ENCODE measurements around the gene RTP3.

Gene RTP3

DNA sequence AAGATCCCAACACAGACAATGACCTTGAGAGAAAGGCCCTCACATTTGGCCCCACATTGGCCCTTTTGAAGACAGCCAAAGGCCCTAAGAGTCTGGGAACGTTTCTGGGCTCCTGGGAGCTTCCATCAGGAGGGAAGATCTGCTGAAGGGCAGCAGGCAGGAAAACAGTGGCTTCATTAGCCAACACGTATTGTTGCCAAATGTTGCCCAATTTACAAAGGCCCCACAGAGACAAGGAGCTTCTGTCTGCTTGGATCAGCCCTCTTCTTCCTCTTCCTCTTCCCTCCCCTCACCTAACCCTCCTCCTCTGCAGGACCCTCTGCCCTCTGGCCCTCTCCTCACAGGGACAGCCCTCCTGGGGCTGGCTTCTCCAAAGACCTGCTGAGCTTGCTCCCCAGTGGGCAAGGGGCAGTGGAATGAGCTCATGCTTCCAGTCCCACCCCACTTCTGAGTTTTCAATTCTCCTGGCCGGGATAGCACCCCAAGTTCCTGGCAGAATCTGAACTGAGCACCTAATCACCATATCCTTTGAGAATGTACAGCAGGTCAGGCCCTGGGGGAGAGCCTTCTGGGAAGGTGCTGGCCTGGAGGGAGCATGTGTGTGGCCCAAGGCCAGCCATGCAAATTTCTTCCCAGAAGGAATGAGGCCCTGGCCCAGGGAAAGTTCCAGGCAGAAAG is 28.0 kb upstream of the RTP3 start:
- FAIRE-seq: no peak

DNA sequence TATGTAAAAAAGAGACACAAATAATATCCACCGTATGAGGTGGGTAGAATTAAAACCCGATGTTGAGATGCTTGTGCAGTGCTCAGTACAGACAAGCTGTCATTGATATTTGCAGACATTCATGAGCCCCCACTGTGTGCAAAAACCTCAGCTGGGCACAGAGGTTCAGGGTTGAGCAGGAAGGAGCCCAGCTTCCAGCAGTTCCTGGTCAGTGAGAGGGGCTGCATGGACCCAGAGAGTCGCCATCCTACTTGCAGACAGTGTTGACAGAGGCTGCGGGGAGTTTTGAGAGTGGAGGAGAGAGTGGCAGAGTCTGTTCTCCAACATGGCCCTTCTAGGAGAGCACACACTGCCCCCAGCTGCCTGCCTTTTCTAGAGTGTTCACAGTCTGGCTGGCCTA is 26.9 kb upstream of the RTP3 start:
- FAIRE-seq: no peak

DNA sequence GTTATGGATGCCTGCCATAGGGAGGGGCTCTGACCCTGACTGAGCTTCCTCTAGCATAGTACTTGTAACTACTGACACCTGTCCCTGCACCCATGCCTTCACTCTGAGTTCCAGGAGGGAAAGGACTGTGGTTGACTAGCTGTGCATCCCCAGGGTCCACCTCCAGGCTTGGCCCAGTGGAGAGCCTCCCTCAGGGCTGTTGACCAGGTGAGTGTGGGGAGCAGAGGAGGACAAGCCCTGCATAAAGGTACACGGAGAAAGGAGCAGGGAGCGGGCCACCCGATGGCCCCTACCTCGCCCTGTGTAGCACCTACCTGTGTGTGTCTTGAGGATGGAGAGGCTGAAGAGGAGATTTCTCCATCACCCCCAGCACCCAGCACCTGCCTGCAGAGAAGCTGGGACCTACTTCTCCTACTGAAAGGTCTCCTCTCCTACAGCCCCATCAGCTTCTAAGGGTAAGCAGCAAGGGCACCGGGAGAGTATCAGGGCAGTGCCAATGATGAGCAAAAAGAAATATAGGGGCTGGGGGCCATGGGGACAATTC is 26.3 kb upstream of the RTP3 start:
- no peak for FAIRE-seq

DNA sequence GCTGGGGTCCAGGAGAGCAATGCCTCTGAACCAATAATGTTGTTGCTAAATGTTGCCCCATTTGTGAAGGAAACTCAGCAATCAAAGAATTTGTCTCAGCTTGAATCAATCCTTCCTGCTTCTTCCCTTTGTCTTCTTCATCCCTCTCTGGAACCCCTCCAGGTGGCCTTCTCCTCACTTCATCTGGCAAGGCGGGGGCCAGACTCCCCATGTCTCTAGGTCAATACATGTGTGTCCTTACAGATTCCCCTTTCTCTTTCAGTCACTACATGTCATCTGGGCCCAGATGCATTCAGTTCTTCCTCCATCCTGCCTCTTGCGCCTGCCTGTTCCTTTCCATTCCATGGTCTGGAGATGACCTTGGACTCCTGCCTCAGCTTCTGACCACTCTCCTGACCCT is 25.0 kb upstream of the RTP3 start:
- FAIRE-seq: no peak

DNA sequence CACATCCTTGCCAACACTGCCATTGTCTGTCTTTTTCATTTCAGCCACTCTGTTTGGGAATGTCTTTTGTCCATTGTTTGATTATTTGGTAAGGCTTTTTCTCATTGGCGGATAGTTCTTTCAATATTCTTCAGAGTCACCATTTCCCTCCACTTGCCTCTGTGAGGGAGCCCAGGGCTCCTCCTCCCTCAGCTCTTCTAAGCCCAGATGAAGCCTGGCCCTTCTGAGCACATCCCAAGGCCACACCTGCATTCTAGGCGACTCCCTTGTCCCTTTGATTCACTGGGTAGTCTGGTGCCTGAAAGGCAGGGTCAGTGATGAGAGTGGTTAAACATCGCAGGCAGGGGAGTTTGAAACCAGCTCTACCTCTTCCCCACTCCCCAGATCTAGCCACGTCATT is 20.6 kb upstream of the RTP3 start:
- FAIRE-seq: no peak

DNA sequence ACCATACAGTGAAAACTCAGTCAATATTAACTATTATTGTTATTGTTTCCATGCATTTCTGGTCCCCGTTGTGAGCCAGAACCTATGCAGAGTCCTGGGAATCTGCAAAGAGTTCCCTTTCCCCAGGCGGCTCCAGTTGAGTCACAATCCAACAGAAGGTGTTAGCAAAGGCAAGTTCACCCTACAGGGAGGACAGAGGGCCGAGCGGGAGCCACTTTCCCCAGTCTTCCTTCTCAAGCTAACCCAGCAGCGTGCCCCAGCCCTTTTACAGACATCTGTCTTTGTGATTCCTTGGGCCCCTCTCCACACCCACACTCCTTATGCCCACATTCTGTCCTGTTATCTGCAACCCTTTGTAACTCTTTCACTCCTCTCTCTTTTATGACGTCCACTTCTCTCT is 20.0 kb upstream of the RTP3 start:
- FAIRE-seq: no peak

DNA sequence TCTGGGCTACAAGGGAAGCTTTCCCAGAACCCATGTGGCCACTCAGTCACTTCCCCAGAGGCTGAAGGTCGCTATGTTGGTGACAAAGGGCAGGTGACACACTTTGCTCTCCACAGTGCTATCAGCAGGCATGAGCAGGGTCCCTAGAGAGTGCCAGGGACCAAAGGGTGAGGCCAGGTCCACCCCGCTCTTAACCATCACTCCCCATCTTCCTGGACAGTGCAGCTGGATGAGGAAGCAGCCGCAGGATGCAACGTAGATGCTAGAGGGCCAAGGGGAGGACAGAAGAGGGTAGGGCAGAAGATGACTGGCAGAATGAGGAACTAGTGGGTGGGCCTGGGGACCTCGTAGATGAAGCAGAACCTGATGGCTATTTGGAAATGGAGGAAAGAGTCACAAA is 19.4 kb upstream of the RTP3 start:
- FAIRE-seq: no peak

DNA sequence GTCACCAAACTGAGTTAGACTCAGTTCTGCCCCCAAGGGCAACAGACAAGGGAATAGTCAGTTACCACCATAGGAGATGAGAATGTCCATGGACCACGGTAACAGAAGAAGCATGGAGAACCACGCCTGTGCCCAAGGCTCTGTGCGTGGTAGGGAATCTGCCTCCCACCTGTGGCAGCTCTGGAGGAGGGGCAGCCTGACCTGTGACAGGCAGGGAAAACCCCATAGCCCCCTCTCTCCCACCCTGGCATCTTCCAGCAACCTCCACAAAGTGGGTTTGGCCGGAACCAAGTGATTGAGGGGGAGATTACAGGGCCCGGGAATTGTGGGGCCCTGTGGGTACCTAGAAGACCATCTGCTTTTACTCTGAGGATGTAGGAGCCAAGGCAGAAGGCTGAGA is 18.8 kb upstream of the RTP3 start:
- FAIRE-seq: no peak

DNA sequence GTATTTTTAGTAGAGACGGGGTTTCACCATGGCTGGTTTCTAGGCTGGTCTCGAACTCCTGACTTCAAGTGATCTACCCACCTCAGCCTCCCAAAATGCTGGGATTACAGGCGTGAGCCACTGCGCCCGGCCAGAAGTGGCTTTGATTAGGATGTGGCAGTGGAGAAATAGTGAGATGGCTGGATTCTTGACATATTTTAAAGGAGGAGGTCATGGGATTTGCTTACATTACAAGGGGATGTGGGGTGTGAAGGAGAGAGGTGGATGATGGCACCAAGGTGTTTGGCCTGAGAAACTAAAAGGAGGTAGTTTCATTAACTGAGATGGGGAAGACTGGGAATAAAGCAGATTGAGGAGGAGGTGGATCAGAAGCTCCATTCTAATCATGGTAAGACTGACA is 18.1 kb upstream of the RTP3 start:
- FAIRE-seq: no peak

DNA sequence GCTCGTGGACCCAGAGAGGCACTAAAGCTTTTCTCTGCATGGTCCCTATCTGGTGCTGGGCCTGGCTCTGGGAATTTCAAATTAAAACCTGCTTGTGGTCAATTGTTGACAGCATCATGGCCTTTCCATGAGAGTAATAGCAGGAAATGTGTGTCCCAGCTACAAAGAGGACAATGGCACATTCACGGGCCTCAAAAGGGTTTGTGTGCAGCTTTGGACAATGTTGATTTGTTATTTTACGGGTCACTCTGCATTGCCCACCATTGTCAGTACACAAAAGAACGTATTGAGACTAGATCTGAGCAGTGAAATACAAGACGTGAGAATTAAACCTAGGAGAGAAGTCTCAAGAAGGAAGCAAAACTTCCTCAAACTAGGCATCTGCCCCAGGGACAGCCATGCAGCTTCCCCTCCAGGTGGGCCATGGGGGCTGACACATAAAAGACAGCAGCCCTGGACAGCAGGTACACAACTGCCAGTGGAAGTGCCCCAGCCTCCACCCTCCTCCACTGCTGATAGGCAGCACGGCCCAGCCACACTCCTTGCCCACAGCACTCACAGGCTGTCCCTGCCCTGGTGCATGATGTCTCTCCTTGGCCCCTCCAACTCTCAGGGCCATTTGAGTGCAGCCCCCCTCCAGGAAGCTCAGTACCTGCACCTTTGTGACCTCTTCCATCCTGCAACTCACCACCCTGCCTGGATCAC is 17.1 kb upstream of the RTP3 start:
- no peak for FAIRE-seq

DNA sequence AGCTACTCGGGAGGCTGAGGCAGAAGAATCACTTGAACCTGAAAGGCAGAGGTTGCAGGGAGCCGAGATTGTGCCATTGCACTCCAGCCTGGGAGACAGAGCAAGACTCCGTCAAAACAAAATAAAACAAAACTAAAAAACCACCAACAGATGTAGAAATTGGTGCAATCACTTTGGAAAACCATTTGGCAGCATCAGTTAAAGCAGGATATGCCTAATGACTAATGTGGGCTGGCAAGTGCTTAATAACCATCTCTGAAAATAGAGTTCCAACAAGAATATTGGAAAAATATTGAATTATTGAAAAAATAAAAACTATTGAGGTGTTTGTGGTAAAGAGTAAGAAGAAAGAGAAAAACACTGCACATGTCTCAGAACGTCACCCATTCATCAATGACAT is 16.1 kb upstream of the RTP3 start:
- FAIRE-seq: no peak

DNA sequence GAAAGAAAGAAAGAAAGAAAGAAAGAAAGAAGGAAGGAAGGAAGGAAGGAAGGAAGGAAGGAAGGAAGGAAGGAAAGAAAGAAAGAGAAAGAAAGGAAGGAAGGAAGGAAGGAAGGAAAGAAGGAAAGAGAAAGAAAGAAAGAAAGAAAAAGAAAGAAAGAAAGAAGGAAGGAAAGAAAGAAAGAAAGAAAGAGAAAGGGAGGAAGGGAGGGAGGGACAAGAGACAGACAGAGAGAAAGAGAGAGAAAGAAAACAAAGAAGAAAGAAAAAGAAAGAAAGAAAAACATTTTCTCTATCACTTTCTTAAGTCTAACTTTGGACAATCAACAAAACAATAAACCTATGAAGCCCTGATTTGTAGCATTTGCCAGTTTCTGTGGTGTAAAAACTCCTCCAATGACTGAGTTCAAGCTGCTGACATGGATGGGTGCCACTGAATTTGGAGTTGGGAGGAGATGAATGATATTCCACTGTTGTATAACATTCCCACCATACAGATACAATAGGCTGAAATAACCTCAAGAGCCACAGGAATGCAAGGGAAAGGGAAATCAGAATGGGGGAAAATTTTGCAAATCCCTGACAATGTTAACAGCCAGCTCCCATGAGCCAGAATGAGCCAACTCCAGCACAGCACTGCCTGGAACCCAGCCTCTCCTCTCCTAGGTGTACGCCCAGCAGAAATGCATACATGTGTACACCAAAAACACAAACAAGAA is 15.0 kb upstream of the RTP3 start:
- no peak for FAIRE-seq

DNA sequence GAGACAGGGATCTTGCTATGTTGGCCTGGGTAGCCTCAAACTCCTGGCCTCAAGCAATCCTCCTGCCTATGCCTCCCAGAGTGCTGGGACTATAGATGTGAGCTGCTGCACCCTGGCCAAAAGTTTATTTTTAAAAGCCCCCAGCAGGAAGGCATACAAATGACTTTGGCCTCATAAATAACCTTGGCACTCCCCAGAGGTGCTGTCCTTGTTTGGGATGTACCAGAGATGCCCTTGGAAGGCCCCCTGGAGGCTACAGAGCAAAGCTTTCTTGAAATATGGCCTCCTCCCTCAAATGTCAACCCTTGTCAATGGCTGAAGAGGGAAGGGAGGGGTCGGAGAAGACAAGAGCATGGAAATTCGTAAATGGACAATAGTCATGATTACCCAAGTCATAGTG is 14.0 kb upstream of the RTP3 start:
- no peak for FAIRE-seq

DNA sequence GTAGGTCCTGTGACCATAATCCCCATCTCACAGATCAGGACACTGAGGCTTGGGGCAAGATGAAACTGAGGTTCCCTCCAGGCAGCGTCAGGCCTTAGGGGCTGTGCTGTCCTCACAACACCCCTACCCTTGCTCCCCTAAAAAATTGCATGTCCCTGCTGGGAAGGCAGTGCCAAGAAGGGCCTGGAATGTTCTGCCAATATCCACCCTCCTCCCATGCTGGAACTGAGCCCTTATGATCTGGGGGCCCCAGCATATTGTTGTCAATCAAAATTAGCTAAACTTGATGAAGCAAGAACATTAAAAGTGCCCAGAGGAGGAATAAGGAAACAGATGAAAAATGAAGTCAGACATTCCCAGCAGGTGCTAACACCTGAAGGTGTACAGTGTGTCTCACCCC is 13.4 kb upstream of the RTP3 start:
- FAIRE-seq: no peak

DNA sequence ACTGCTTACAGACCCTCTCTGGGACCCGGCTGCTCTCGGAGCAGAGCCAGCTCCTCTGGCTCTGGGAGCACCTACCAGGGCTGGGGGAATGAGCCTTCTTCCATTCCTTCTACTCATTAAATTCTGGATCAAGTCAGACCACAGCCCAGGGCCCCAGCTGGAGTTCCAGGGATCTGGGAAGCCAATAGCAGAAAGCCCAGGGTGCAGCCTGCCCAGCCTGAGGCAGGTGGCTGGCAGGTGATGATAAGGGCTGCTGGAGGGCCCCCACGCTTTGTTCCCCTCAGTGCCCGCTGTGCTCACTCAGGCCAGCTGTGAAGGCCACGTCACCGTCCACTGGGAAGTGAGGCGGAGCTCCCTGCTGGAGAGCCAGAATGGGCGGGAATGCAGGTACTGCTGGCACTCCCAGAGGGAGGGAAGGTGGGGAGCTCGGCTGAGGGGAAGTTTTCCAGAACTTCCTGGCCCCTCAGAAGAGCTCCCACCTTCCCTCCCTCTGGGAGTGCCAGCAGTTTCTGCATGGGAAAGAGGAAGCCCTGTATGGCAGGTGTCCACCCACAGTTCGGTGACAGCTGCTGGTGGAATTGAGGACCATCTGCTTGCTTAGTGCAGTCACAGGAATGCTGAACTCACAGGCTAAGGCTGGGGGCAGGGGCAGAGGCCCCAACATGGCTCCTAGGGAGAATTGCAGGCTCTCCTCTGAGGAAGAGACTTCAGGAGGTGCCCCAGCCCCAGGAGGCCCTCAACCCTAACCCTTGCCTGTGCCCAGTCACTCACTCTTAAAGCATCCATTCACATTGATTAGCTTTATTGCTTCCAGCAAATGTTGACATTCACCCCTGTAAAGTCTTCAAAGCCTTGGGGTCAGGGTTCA is 12.6 kb upstream of the RTP3 start:
- FAIRE-seq: no peak

DNA sequence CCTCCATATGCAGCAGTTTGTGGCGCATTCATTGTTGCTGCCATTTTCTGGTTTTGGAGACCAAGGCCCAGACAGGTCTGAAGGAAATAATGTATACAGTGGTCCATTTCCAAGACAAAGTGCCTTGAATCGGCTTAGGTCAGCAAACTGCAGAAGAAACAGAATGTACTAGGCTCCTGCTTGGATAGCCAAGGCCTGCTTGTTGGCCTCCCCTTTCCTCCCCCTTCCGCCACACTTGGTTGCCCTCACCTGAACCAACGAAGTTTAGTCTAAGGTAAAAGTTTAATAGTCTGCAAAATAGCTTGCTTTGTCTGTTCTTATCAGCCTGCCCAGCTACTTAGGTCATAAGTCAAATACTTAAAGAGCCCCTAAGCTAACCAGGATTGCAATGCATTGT is 12.0 kb upstream of the RTP3 start:
- no peak for FAIRE-seq

DNA sequence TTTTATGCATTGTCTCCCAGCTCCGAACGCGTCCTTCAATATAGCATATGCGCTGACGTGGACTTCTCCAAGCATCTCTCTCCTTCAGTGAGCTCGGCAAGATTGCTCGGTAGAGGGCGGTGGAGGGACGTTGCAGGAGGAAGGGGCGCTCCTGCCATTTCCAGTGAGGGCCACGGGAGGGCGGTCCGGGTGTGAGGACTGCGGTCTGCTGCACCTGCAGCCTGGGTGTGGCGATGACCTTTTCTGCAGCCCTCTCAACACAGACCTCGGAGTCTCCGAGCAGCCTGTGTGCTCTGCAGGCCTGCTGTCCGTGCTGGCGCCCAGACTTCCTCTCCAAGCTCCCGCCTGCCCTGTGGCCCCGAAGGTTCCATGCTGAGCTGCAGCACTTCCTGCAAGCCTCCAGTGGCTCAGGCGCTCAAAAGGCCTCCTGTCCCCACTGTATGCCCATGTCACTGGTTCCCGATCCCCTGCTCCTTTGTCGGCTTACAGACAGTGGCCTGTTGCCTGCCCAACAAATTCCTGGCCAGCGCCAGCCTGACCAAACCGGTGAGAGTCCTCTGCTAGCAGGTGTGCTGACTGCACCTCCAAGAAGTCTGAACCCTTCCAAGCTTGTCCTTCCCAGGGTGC is 8.9 kb upstream of the RTP3 start:
- FAIRE-seq: no peak

DNA sequence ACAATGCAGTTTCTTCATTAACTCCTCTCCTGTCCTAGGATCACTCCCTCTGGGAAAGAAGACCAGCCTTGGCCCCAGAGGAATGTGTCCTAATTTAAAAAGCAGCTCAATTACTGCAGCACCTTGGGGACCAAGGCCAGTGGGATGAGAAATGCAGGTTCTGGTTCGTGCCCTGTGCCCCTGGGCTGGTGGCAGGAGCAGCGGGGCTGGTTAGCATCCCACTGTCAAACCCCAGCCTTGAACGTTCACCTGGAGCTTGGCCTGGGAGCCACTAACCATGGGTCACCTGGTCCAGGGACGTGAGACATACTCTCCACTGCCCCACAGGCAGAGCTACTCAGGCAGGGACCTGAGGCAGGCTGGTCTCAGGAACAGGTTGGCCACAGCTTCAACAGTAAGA is 8.4 kb upstream of the RTP3 start:
- no peak for FAIRE-seq

DNA sequence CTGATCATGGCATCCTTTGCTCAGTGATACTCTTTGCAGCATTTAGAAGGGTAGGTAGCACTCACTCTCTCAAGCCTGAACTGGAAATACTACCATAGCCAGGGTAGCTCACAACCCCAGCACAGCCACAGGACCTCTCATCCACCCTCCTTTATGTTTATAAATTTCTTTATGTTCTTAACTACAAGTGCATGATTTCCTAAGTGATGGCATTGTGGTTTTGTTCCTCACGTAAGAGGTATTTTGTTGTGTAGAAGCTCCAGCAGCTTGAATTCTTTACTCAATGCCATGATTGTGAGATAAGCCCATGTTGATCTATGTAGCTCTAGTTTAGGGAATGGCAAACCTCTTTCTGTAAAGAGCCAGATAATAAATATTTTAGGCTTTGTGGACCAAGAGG is 7.9 kb upstream of the RTP3 start:
- FAIRE-seq: no peak

DNA sequence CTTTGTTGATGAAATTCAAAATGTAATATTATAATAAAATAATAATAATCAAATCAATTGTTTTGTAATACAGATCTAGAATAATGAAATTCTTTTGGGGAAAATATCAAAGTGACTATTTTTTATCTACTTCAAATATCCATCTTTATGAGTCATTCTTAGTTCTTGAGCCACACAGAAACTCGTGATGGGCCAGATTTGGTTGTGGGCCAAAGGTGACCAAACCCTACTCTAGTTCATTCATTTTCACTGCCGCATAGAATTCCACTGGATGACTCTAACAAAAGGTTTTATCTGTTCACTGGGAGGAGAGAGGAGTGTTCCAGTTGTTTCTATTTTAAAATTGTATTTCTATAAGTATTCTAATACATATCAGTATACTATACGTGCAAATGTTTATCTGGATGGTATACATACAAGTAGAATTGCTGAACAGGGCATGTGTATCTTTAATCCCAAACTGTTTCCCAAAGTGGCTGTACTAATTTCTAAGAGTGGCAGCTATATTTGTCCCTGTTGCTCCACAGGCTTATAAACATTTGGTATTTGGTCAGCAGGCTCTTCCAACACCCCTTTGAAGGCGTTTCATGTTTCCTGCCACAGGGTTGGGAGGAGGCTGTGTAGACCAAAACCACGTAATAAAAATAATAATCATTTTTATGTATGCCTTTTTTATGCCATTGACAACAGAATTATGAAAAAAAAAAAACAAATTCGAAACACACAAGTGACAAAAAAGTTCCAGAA is 7.3 kb upstream of the RTP3 start:
- no peak for FAIRE-seq

DNA sequence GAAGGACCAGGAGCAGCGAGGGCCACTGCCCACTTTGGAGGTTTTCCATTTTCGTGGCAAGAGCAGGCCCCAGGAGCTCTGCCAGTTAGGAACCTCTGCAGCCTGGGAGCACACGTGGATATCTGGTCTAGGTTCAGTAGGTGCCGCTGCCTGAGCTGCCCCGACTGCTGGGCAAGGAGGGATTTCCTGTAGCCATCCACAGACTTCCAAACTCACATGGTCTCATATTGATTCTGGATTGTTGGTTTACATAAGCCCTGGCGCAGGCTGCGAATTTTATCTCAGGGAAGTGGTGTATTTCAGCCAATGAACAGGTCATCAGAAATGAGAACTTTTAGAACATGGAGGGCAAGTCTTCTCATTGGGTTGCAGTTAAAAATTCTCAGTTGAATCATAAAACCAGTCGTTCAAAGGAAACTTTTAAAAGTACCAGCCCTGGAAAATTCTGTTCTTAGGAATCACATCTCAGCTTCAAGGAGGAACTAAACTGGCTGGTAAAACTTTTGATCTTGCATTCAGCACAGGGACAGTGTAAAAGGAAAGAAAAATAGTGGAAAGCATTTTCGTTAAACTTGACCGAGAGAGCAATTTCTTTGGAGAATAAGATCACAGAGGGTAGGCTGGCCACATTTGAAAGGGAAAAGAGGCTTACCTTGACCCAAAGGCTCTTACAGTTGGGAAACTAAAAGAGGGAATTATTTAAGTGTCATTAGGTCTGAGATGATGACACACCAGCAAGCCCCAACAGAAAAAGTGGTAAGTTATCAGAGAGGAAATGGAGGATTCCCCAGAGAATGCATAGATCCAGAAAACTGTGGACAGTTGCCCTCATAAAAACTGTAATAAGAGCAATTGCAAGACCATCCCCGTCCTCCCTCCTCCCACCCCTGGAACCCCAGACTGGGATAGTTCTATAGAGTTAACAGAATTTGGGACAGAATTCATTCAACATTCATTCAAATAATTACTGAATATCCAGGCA is 6.4 kb upstream of the RTP3 start:
- no peak for FAIRE-seq
